Spleen (tissue), 7 donors: ENCODE results near the gene LIN37.

ENCODE experiments used
- POLR2AphosphoS5 ChIP-seq, 3 donors: sonication (generic); formaldehyde crosslinking; IDR thresholded peaks; one replicate each; pipeline ENCODE4 v1.5.1; 2017; ENCODE audit warnings: antibody characterized with exemption in 3 of 3
- TF ChIP-seq, protein P1 (sequence below), 11 experiments: fragments of 200-600 bp in 7 of 11; fragments of 450-650 bp in 4 of 11; sonication (generic) in 4 of 11; IDR thresholded peaks in 8 of 11; conservative IDR thresholded peaks in 3 of 11; 1 replicate in 7 of 11; 2 replicates in 4 of 11; pipeline versions ENCODE4 v1.4.0 to v1.8.0; 2016 to 2021; ENCODE audit warnings: antibody characterized with exemption in 11 of 11, inconsistent platforms in 4 of 11, mild to moderate bottlenecking in 1 of 11
- donor health status: DM: no; HTN: no; CAD: no; lungs with moderate emphysema.
- donor health status: DM: no; HTN: no; CAD: no.
- donor health status: DM: no; HTN: no; CAD: no.

GRCh38 chr19:35755131-35755549 is 6.8 kb downstream of the LIN37 start:
- no peak for TF ChIP-seq POLR2AphosphoS5 (IDR thresholded peaks at IDR 0.05)
- TF ChIP-seq, protein P1, sequence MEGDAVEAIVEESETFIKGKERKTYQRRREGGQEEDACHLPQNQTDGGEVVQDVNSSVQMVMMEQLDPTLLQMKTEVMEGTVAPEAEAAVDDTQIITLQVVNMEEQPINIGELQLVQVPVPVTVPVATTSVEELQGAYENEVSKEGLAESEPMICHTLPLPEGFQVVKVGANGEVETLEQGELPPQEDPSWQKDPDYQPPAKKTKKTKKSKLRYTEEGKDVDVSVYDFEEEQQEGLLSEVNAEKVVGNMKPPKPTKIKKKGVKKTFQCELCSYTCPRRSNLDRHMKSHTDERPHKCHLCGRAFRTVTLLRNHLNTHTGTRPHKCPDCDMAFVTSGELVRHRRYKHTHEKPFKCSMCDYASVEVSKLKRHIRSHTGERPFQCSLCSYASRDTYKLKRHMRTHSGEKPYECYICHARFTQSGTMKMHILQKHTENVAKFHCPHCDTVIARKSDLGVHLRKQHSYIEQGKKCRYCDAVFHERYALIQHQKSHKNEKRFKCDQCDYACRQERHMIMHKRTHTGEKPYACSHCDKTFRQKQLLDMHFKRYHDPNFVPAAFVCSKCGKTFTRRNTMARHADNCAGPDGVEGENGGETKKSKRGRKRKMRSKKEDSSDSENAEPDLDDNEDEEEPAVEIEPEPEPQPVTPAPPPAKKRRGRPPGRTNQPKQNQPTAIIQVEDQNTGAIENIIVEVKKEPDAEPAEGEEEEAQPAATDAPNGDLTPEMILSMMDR (IDR thresholded peaks at IDR 0.05 in 8 of 11, conservative IDR thresholded peaks at IDR 0.05 in 3 of 11), result no peak
